IPS-18c (cell line): Measurements from ENCODE around the gene LRRC10B.

Source experiments
- H3K4me3 ChIP-seq: 2 replicates; pipeline ENCODE4 v1.7.0; 2013; ENCODE audit warnings: low read depth, mild to moderate bottlenecking, low read length, moderate library complexity; ENCODE audit not compliant: insufficient read depth
- H3K9me3 ChIP-seq: one replicate; pipeline ENCODE4 v1.6.1; 2013; ENCODE audit warnings: mild to moderate bottlenecking, low read length, moderate library complexity; ENCODE audit not compliant: control insufficient read depth, insufficient read depth

The LRRC10B gene

GRCh38 chr11:61516675-61517572 lies 8.4 kb downstream of the LRRC10B start:
- no peak overlapping the region for H3K4me3 ChIP-seq
- H3K9me3 ChIP-seq = no peaks in the 10 kb centered on the region

DNA sequence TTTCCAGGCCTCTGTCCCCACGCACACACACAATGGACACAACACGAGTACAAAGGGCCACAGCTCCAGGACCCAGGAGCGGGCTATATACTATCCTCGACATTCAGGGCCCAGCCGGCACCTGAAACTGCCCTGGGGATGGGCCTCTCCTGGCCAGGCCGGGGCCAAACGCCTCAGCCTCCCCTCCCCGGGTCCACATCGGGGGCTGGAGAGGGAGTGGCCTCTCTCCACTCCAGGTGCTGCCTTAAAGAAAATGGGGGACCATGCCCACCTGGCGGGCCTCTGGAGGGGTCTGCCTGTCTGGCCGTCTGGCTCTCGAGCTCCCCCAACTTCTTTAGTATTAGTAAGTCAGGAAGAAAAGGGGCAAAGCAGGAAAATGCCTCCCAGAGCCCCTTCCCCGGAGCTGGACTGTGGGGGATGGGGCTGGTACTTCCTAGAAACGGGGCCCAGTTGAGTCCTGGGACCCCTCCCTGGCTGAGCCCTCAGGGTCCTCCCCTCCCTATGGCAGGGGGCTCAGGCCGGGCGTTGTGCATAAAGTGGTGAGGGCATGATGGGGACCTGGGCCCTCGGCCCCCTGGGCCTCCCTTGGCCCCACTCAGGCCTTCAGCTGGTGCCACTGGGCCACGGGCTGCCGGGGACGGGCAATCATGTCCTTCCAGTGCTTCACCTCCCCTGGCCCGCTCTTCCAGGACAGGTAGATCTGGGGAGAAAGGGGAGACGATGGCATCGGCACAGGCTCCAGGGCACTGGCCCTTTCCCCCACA lies 9.7 kb downstream of the LRRC10B start:
- Histone ChIP-seq H3K4me3 (no peak overlapping the region), H3K9me3 (no peaks in the 10 kb centered on the region)

- no peaks in the 10 kb centered on the region for H3K9me3 ChIP-seq
- H3K4me3 ChIP-seq = no peak overlapping the region
These were observed 14.3 kb downstream of the LRRC10B start for GRCh38 chr11:61522881-61523280.

- Histone ChIP-seq H3K4me3 (no peak overlapping the region), H3K9me3 (no peaks in the 10 kb centered on the region)
These were observed 15.9 kb downstream of the LRRC10B start for GRCh38 chr11:61524446-61524845.

- H3K4me3 ChIP-seq = no peak overlapping the region
- no peaks in the 10 kb centered on the region for H3K9me3 ChIP-seq
These were observed 16.5 kb downstream of the LRRC10B start for GRCh38 chr11:61524963-61525587.

GRCh38 chr11:61526229-61526628 lies 17.7 kb downstream of the LRRC10B start:
- H3K9me3 ChIP-seq = no peaks in the 10 kb centered on the region
- no peak overlapping the region for H3K4me3 ChIP-seq

DNA sequence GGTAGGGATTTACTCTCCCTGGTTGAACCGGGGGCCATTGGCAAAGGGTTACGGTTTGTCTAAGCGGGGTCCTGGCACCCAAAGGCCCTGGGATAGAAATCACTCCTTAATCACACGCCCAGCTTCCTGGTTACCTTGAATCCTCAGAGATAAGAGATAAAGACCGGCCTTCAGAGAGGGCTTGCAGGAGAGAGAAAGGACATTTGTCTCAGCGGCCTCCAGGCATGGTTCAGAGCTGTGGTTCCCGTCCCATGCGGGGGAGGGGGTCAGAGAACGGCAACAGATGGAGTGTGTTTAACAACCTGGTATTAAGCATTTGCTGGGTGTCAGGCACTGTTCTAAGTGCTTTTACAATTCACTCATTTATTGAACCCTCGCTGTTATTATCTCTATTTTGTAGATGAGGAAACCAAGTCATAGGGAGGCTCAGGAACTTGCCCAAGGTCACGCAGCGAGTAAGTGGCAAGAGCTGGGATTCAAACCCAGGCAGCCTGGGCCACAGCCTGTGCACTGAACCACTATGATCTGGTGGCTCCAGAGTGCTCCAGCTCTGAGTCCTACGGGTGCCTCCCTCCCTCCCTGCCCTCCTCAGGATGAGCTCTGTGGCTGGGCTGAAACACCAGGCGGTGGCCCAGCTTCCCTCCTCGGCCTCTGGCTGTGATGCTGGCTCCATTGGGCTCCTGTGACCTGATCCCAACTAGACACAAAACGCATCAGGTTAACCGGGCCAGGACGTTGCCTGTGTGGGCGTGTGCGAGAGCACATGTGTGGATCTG lies 18.6 kb downstream of the LRRC10B start:
- no peak overlapping the region for H3K4me3 ChIP-seq
- H3K9me3 ChIP-seq = no peaks in the 10 kb centered on the region

GRCh38 chr11:61528114-61528513 lies 19.6 kb downstream of the LRRC10B start:
- Histone ChIP-seq H3K9me3 (no peaks in the 10 kb centered on the region), H3K4me3 (no peak overlapping the region)

DNA sequence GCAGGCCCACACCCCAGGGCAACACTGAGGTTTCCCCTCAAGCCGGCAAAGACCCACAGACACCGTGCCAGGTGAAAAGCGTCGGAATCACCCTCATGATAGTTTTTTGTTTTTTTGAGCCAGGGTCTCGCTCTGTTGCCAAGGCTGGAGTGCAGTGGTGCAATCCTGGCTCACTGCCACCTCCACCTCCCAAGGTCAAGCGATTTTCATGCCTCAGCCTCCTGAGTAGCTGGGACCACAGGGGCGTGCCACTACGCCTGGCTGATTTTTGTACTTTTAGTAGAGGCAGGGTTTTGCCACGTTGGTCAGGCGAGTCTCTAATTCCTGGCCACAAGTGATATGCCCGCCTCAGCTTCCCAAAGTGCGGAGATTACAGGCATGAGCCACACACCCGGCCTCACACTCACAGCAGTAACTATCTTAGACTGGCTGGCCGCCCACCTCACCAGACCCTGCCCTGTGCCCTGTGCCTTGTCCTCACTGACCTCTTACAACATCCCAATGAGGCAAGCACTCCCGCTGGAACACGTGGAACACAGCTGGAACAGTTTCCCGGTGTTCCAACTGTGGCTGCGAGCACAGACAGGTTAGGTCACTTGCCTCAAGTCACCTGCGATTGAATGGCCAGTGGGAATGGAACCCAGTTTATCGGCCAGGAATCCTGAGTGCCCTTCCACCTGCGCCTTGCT lies 21.1 kb downstream of the LRRC10B start:
- no peaks in the 10 kb centered on the region for H3K9me3 ChIP-seq
- no peak overlapping the region for H3K4me3 ChIP-seq

- Histone ChIP-seq H3K4me3 (no peak overlapping the region), H3K9me3 (no peaks in the 10 kb centered on the region)
These were observed 22.5 kb downstream of the LRRC10B start for GRCh38 chr11:61531044-61531443.

- H3K9me3 ChIP-seq = no peaks in the 10 kb centered on the region
These were observed 23.8 kb downstream of the LRRC10B start for GRCh38 chr11:61532134-61533038.

GRCh38 chr11:61533039-61533375 lies 24.5 kb downstream of the LRRC10B start:
- H3K9me3 ChIP-seq = no peaks in the 10 kb centered on the region
- no peak overlapping the region for H3K4me3 ChIP-seq

More at GRCh38 chr11:61532134-61533038, 23.8 kb downstream of the LRRC10B start:
- H3K4me3 ChIP-seq = no peak overlapping the region

DNA sequence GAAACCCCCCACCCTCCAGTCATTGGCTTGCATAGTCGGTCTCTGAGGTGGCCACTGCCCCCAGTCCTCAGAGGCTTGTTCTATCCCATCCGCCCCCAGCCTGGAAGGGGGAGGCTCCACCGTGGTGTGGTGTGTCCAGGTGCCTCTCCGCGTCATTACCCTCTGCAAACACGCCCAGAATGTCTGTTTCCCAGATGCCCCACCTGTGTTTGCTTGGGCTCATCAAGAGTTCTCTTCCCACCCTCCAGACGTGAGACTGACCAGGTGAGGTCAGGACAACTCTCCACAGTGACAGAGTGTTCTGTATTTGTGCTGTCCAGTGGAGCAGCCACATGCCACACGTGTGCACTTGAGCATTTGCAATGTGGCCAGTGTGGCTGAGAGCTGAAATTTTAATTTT lies 24.9 kb downstream of the LRRC10B start:
- no peak overlapping the region for H3K4me3 ChIP-seq
- no peaks in the 10 kb centered on the region for H3K9me3 ChIP-seq

DNA sequence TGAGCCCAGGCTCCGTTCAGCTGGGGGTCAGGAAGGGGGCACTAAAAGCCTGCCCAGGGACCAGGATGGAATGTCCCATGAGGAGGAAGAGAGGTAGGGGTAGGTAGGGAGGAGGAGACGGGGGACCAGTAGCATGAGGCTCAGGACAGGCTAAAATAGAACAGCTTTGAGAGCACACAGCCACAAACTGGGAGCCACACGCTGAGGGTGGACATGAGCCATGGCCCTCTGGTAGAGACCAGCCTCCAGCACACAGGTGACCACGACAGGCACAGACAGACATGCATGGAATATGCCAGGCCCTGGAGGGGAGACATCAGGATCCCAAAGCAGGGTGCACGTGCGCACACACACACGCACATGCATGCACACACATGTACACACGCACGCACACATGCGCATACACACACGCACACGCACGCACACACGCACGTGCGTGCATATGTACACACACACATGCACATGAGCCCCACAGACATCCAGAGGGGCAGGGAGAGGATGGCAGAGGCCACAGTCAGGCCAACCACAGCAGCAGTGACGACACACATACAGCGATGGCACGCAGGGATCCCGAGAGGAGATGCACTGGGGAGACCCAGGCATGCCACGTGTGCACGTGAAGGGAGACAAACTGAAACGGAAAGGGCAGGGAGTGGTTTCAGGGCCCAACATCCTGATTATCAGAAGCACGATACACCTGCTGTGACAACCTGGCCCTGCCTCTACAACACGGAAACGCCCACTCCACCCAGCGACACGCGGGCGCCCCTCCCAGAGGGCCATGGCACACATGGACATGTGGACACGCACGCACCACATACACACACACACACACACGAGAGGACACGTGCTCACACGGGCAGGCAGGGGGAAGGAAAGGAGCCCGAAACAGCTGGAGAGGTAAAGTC lies 25.7 kb downstream of the LRRC10B start:
- no peaks in the 10 kb centered on the region for H3K9me3 ChIP-seq
- H3K4me3 ChIP-seq = no peak overlapping the region
